Uterus (tissue), 4 donors: ENCODE data around the gene LRRTM1. TPM values are rescaled to one million over a fixed set of nuclear protein-coding genes. Genes with fewer than 3 reads are reported as not detected.

Experiments
- DNase-seq, 2 donors: peaks; one replicate each; pipeline ENCODE4 v3.0.0-alpha.2; 2019 to 2020
- H3K27ac ChIP-seq, 2 donors: fragments of 200-600 bp; sonication (generic); 1 replicate in 1 of 2; 2 replicates in 1 of 2; pipeline ENCODE4 v1.5.1; 2016 to 2018
- H3K27me3 ChIP-seq, 2 donors: fragments of 200-600 bp; sonication (generic); one replicate each; pipeline ENCODE4 v1.5.1; 2018 to 2019; ENCODE audit warnings: control low read depth in 1 of 2
- H3K36me3 ChIP-seq, 2 donors: fragments of 200-600 bp; sonication (generic); one replicate each; pipeline ENCODE4 v1.5.1; 2019; ENCODE audit warnings: control low read depth in 1 of 2
- H3K4me1 ChIP-seq, 2 donors: fragments of 200-600 bp; sonication (generic); one replicate each; pipeline ENCODE4 v1.5.1; 2018 to 2019; ENCODE audit warnings: control low read depth in 1 of 2
- H3K4me3 ChIP-seq, 2 donors: fragments of 200-600 bp; sonication (generic); 1 replicate in 1 of 2; 2 replicates in 1 of 2; pipeline ENCODE4 v1.5.1; 2018 to 2019; ENCODE audit warnings: mild to moderate bottlenecking in 1 of 2
- H3K9me3 ChIP-seq, 2 donors: fragments of 200-600 bp; sonication (generic); one replicate each; pipeline ENCODE4 v1.5.1; 2019; ENCODE audit warnings: control low read depth in 1 of 2
- POLR2A ChIP-seq, 2 donors: fragments of 450-650 bp; IDR thresholded peaks; one replicate each; pipeline ENCODE4 v1.6.1; 2016; ENCODE audit warnings: antibody characterized with exemption in 2 of 2, mild to moderate bottlenecking in 1 of 2, moderate library complexity in 1 of 2
- intact Hi-C: fragments of 100-400 bp; cut with DNase I; formaldehyde crosslinking; loops from one replicate; pipeline ENCODE4 v1.15.1; 2023; ENCODE audit warnings: low total_unique reads
- total RNA-seq, 4 donors: library from RNA; depleted of rRNA in 3 of 4; stranded (reverse); fragments of >200 nt in 3 of 4; gene quantifications; one replicate each; pipeline versions ENCODE4 v1.1.0 to v1.2.4, GENCODE V29; 2014 to 2023
- TF ChIP-seq, protein P1 (sequence below), 4 experiments: fragments of 200-600 bp in 2 of 4; fragments of 450-650 bp in 2 of 4; sonication (generic) in 2 of 4; IDR thresholded peaks; one replicate each; pipeline ENCODE4 v1.5.1; 2016 to 2019; ENCODE audit warnings: antibody characterized with exemption in 4 of 4, mild to moderate bottlenecking in 2 of 4, moderate library complexity in 1 of 4
- donor health status: DM: yes; HTN: yes; CAD: no.

Gene LRRTM1
- total RNA-seq, 4 donors from 2014 or later: 10.4 TPM; not detected in 3

DNA sequence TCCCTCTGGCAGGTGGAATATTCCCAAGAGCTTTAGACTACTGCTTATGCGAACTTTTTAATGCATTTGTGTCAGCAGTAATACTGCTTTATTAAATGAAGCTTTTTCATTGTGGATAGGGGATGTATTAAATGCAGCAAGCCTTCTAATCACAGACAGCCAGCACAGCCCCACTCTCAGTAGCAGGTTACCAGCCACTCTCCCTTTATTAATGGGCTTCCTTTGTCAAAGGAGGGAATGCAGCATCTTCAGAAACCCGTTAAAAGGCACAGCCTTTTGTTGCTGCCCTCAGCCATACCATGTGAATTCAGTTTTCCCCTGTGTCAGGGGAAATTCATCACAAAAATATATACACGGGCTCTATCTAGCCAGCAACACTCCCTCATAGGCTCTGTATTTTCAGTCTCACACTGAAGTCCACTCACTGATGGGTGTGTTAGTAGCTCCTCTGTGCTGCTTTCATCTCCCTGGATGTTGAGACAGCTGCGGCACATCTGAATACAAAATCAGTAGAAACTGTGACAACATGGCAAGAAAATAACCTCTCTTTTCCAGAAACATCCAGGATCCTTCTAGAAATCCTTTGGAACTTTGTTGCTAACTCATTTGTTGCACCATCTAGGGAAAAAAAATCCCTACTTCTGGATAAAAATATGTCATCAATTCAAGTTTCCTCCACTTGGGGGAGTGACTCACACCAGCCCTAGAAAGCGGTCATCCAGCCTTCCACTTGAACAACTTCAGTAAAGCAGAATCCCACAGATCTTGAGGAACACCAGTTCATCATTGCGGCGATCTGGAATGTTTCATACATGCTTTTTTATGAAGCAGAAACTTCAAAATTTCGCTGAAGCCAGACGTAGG, 48.4 kb downstream of the LRRTM1 start:
- Histone ChIP-seq H3K27me3 (no peaks in the 10 kb centered on the region), H3K4me1 (no peaks in the 10 kb centered on the region), H3K36me3 (no peaks in the 10 kb centered on the region), H3K4me3 (no peak overlapping the region), H3K9me3 (no peaks in the 10 kb centered on the region), H3K27ac (no peak overlapping the region)
- TF ChIP-seq POLR2A (IDR thresholded peaks at IDR 0.05): no peak
- intact Hi-C loops: no loop called here
- no peak for DNase-seq

DNA sequence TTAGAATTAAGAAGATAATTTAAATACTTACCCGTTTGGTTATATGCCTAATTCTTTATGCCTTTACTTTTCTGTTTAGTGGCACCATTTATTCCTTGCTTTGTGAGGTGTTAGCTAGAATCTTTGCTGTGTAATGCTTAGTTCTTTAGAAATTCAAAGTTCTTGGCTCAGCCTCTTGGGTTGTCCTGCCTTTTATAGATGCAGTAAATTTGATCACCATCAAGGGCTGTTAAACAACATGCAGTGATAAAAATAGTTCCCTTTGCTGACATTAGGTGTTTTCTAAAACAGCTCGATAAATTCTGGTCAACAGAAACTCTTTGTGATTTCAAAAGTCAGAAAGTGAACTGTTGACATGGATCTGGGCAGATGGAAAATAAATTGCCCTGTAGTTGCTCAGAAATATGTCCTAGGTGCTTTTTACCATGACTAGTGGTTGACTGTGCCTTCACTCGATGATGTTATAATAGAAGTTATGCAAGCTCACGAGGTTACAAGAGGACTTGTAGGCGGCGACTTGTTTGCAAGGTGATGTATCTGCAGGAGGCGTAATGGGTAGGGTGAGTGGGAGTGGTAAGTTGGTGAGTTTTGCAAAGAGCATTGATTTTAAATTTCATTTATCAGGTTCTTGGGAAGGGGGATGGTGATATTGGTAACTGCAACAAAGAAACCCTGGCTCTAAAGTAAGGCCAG, 52.1 kb downstream of the LRRTM1 start:
- Histone ChIP-seq H3K36me3 (no peaks in the 10 kb centered on the region), H3K4me1 (no peaks in the 10 kb centered on the region), H3K9me3 (no peaks in the 10 kb centered on the region), H3K27me3 (no peaks in the 10 kb centered on the region), H3K4me3 (no peak overlapping the region), H3K27ac (no peak overlapping the region)
- DNase-seq: no peak
- intact Hi-C loops: no loop called here
- no peak for TF ChIP-seq POLR2A (IDR thresholded peaks at IDR 0.05)
- TF ChIP-seq, protein P1, sequence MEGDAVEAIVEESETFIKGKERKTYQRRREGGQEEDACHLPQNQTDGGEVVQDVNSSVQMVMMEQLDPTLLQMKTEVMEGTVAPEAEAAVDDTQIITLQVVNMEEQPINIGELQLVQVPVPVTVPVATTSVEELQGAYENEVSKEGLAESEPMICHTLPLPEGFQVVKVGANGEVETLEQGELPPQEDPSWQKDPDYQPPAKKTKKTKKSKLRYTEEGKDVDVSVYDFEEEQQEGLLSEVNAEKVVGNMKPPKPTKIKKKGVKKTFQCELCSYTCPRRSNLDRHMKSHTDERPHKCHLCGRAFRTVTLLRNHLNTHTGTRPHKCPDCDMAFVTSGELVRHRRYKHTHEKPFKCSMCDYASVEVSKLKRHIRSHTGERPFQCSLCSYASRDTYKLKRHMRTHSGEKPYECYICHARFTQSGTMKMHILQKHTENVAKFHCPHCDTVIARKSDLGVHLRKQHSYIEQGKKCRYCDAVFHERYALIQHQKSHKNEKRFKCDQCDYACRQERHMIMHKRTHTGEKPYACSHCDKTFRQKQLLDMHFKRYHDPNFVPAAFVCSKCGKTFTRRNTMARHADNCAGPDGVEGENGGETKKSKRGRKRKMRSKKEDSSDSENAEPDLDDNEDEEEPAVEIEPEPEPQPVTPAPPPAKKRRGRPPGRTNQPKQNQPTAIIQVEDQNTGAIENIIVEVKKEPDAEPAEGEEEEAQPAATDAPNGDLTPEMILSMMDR (IDR thresholded peaks at IDR 0.05): no peak
